A673 (cell line): ENCODE data around the gene TTYH3.

Experiments used
- EZH2 ChIP-seq: fragments of 200-600 bp; sonication (generic); IDR thresholded peaks from 2 replicates; pipeline ENCODE4 v1.6.1; 2017; ENCODE audit warnings: borderline replicate concordance, low read depth, mild to moderate bottlenecking, mixed read lengths, antibody characterized with exemption, low read length; ENCODE audit not compliant: poor library complexity, severe bottlenecking
- TF ChIP-seq, protein P1 (sequence below): fragments of 300-800, 200-600 bp; sonication (generic); conservative IDR thresholded peaks from 2 replicates; pipeline ENCODE4 v1.5.1; 2017; ENCODE audit warnings: low read depth, mild to moderate bottlenecking, antibody characterized with exemption, low read length, moderate library complexity, mixed read lengths

DNA sequence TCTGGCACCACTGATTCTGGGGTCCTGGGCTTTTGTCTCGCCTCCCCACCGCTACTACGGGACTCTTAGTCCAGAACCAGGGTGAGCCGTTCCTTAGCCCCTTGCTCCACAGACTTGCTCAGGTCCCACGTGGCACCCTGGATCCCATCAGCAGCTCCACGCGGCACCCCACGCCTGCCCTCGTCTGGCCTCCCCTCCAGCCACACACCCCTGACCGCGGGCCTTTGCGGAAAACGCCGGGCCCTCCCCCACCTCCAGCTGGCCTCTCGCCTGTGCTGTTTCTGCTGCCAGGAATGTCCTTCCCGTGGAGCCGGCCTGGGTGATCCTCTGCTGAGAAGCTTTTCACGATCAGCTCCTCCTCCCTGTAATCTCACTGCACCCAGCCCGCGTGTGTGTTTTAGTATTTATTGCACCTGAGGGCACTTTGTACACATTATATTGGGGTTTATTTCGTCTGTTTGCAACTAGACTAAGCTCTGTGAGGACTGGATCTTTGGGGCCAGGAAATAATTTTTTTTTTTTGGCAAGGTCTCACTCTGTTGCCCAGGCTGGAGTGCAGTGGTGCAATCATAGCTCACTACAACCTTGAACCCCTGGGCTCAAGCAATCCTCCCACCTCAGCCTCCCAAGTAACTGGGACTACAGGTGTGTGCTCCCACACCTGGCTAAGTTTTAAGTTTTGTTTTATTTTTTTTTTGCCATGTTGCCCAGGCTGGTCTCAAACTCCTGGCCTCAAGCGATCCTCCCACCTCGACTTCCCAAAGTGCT, 10.5 kb upstream of the TTYH3 start:
- TF ChIP-seq, protein P1, sequence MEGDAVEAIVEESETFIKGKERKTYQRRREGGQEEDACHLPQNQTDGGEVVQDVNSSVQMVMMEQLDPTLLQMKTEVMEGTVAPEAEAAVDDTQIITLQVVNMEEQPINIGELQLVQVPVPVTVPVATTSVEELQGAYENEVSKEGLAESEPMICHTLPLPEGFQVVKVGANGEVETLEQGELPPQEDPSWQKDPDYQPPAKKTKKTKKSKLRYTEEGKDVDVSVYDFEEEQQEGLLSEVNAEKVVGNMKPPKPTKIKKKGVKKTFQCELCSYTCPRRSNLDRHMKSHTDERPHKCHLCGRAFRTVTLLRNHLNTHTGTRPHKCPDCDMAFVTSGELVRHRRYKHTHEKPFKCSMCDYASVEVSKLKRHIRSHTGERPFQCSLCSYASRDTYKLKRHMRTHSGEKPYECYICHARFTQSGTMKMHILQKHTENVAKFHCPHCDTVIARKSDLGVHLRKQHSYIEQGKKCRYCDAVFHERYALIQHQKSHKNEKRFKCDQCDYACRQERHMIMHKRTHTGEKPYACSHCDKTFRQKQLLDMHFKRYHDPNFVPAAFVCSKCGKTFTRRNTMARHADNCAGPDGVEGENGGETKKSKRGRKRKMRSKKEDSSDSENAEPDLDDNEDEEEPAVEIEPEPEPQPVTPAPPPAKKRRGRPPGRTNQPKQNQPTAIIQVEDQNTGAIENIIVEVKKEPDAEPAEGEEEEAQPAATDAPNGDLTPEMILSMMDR, result no peak
- no peak for TF ChIP-seq EZH2
